T-cell (primary cell): ENCODE measurements around the gene NT5DC3. TPM values are rescaled to one million over a fixed set of nuclear protein-coding genes. Genes with fewer than 3 reads are reported as not detected.

Experiments
- ATAC-seq, 4 experiments: fragments of 200-7000 bp in 3 of 4; fragments of 150-1000 bp in 1 of 4; cut with Tn5 transposase; replicated peaks in 1 of 4; 1 replicate in 3 of 4; 2 replicates in 1 of 4; pipeline ENCODE4 v1.10.0; 2021; ENCODE audit warnings: moderate library complexity in 3 of 4, mild to moderate bottlenecking in 2 of 4, moderate number of reproducible peaks in 1 of 4
- CTCF ChIA-PET, 2 donors: fragments of 300-600 bp; sonication (Branson Sonifier 250); formaldehyde crosslinking; loops; one replicate each; lab custom pipeline; 2022; ENCODE audit warnings: antibody characterized with exemption in 2 of 2; lab: Charles Lee
- POLR2A ChIA-PET, 2 donors: fragments of 300-600 bp; sonication (Branson Sonifier 250); formaldehyde crosslinking; loops; one replicate each; lab custom pipeline; 2022; ENCODE audit warnings: antibody characterized with exemption in 2 of 2; lab: Charles Lee
- DNase-seq, 35 experiments: peaks; one replicate each; pipeline versions ENCODE4 v3.0.0 to v3.0.0-alpha.2; 2013 to 2023
- H3K27ac ChIP-seq: one replicate; pipeline ENCODE4 v1.5.1; 2013; ENCODE audit warnings: low read length
- H3K27me3 ChIP-seq, 2 experiments: replicated peaks in 1 of 2; 1 replicate in 1 of 2; 2 replicates in 1 of 2; pipeline versions ENCODE4 v1.6.1 to v1.7.0; 2013; ENCODE audit warnings: low read length in 1 of 2, mixed read lengths in 1 of 2; ENCODE audit not compliant: control insufficient read depth in 2 of 2, insufficient read depth in 2 of 2; ENCODE audit errors: extremely low read depth in 1 of 2
- H3K36me3 ChIP-seq, 2 donors: 1 replicate in 1 of 2; 2 replicates in 1 of 2; pipeline versions ENCODE4 v1.6.1 to v1.7.0; 2013; ENCODE audit warnings: low read length in 1 of 2; ENCODE audit not compliant: control insufficient read depth in 2 of 2, insufficient read depth in 1 of 2; ENCODE audit errors: extremely low read depth in 1 of 2
- H3K4me1 ChIP-seq, 2 experiments: 1 replicate in 1 of 2; 2 replicates in 1 of 2; pipeline versions ENCODE4 v1.6.1 to v1.7.0; 2013; ENCODE audit warnings: low read length in 2 of 2, mixed read lengths in 1 of 2; ENCODE audit not compliant: insufficient read depth in 2 of 2, control insufficient read depth in 1 of 2; ENCODE audit errors: extremely low read depth in 1 of 2
- H3K4me3 ChIP-seq, 2 donors: 1 replicate in 1 of 2; 2 replicates in 1 of 2; pipeline versions ENCODE4 v1.5.1 to v1.7.0; 2013; ENCODE audit warnings: mild to moderate bottlenecking in 2 of 2, low read length in 1 of 2, moderate library complexity in 1 of 2; ENCODE audit not compliant: control insufficient read depth in 1 of 2; ENCODE audit errors: extremely low read depth in 1 of 2
- H3K9me3 ChIP-seq: 2 replicates; pipeline ENCODE4 v1.7.0; 2013
- H3K27ac Mint-ChIP-seq, 2 donors: one replicate each; pipeline ENCODE4 v1.8.0; 2020 to 2021; ENCODE audit warnings: mild to moderate bottlenecking in 2 of 2, mixed read lengths in 2 of 2
- H3K27me3 Mint-ChIP-seq, 2 donors: one replicate each; pipeline ENCODE4 v1.8.0; 2021 to 2022; ENCODE audit warnings: mixed read lengths in 2 of 2
- H3K36me3 Mint-ChIP-seq: one replicate; pipeline ENCODE4 v1.8.0; 2021; ENCODE audit warnings: mixed read lengths
- H3K4me1 Mint-ChIP-seq, 3 donors: one replicate each; pipeline ENCODE4 v1.8.0; 2020 to 2022; ENCODE audit warnings: mixed read lengths in 3 of 3, mild to moderate bottlenecking in 1 of 3
- H3K4me3 Mint-ChIP-seq, 3 donors: one replicate each; pipeline ENCODE4 v1.8.0; 2020 to 2022; ENCODE audit warnings: mild to moderate bottlenecking in 3 of 3, mixed read lengths in 3 of 3, moderate library complexity in 3 of 3
- H3K9me3 Mint-ChIP-seq, 3 donors: one replicate each; pipeline ENCODE4 v1.8.0; 2020 to 2022; ENCODE audit warnings: mixed read lengths in 3 of 3
- WGBS: methylation state at CpG from one replicate; pipeline ENCODE4 v1.1.5; 2013; ENCODE audit warnings: missing lambda C conversion rate; ENCODE audit not compliant: insufficient coverage; 5-methylcytosine and 5-hydroxymethylcytosine counted together
- total RNA-seq, 35 experiments: library from RNA in 6 of 35; stranded (reverse) in 6 of 35; fragments of 120-200 nt in 1 of 35; gene quantifications; one replicate each; pipeline versions ENCODE4 v1.2.1 to v1.2.4 and lab custom pipeline; 2013 to 2026

NT5DC3 gene
- total RNA-seq, 5 donors from 2014 or later (not counting 1 experiment from before 2014, with no cell fraction given), result 4.2 to 7.4 (median 6.3) TPM

GRCh38 chr12:103731539-103731938, 109.5 kb downstream of the NT5DC3 start:
- ChIA-PET POLR2A (no interaction called here), CTCF (no interaction called here)
- Mint-ChIP-seq H3K27me3 (peaks cover 5 to 8% of the 10 kb centered on the region in 2 donors), H3K9me3 (peaks cover 0 to 8% (median 6%) of the 10 kb centered on the region in 3 donors), H3K27ac (no peak overlapping the region), H3K36me3 (no peaks in the 10 kb centered on the region), H3K4me3 (no peak overlapping the region), H3K4me1 (no peaks in the 10 kb centered on the region)
- H3K4me3 ChIP-seq, result no peak overlapping the region
- no peaks in the 10 kb centered on the region for H3K36me3 ChIP-seq
- DNase-seq (no peak), ATAC-seq (no peak)
- no CpG with 5 or more reads among the region's 1 CpG for WGBS
- no peaks in the 10 kb centered on the region for H3K4me1 ChIP-seq
- H3K9me3 ChIP-seq, result no peaks in the 10 kb centered on the region
- H3K27ac ChIP-seq, result no peak overlapping the region
- H3K27me3 ChIP-seq, result peaks cover 0 to 2% of the 10 kb centered on the region in 2 experiments

GRCh38 chr12:103729499-103729898, 111.5 kb downstream of the NT5DC3 start:
- Histone ChIP-seq H3K27ac (no peak overlapping the region), H3K9me3 (no peaks in the 10 kb centered on the region), H3K36me3 (no peaks in the 10 kb centered on the region), H3K27me3 (peaks cover 0 to 2% of the 10 kb centered on the region in 2 experiments), H3K4me1 (no peaks in the 10 kb centered on the region), H3K4me3 (no peak overlapping the region)
- no peaks in the 10 kb centered on the region for H3K4me1 Mint-ChIP-seq
- DNase-seq, result no peak
- CTCF ChIA-PET, result no interaction called here
- WGBS, result no CpG with 5 or more reads among the region's 1 CpG
- peaks cover 4 to 8% of the 10 kb centered on the region in 2 donors for H3K27me3 Mint-ChIP-seq
- no peak overlapping the region for H3K4me3 Mint-ChIP-seq
- POLR2A ChIA-PET, result no interaction called here
- H3K36me3 Mint-ChIP-seq, result no peaks in the 10 kb centered on the region
- no peak overlapping the region for H3K27ac Mint-ChIP-seq
- no peak for ATAC-seq
- peaks cover 0 to 8% (median 6%) of the 10 kb centered on the region in 3 donors for H3K9me3 Mint-ChIP-seq

- Histone ChIP-seq H3K27me3 (peaks cover 0 to 8% of the 10 kb centered on the region in 2 experiments), H3K4me1 (no peaks in the 10 kb centered on the region), H3K4me3 (no peak overlapping the region), H3K9me3 (no peaks in the 10 kb centered on the region), H3K27ac (no peak overlapping the region), H3K36me3 (no peaks in the 10 kb centered on the region)
- Mint-ChIP-seq H3K9me3 (peaks cover 0 to 8% (median 6%) of the 10 kb centered on the region in 3 donors), H3K36me3 (no peaks in the 10 kb centered on the region), H3K27ac (no peak overlapping the region), H3K4me1 (no peaks in the 10 kb centered on the region), H3K4me3 (no peak overlapping the region), H3K27me3 (peaks cover 4 to 8% of the 10 kb centered on the region in 2 donors)
- DNase-seq (no peak), ATAC-seq (no peak)
- ChIA-PET CTCF (no interaction called here), POLR2A (no interaction called here)
- 70% methylated on average over 4 of the region's 4 CpGs for WGBS
These were observed 112.7 kb downstream of the NT5DC3 start for GRCh38 chr12:103728323-103728722.

- Mint-ChIP-seq H3K27ac (no peak overlapping the region), H3K36me3 (no peaks in the 10 kb centered on the region), H3K27me3 (peaks cover 4 to 8% of the 10 kb centered on the region in 2 donors), H3K4me1 (no peaks in the 10 kb centered on the region), H3K4me3 (no peak overlapping the region), H3K9me3 (peaks cover 0 to 8% (median 6%) of the 10 kb centered on the region in 3 donors)
- Histone ChIP-seq H3K36me3 (no peaks in the 10 kb centered on the region), H3K4me3 (no peak overlapping the region), H3K4me1 (no peaks in the 10 kb centered on the region), H3K27ac (no peak overlapping the region), H3K9me3 (no peaks in the 10 kb centered on the region), H3K27me3 (peaks cover 0 to 8% of the 10 kb centered on the region in 2 experiments)
- DNase-seq (no peak), ATAC-seq (no peak)
- POLR2A ChIA-PET, result no interaction called here
- CTCF ChIA-PET, result no interaction called here
- 80% methylated on average over 1 of the region's 3 CpGs for WGBS
These were observed 113.4 kb downstream of the NT5DC3 start for GRCh38 chr12:103727638-103728037.

- H3K4me1 ChIP-seq, result no peaks in the 10 kb centered on the region
- POLR2A ChIA-PET, result no interaction called here
- DNase-seq (no peak), ATAC-seq (no peak)
- H3K27me3 Mint-ChIP-seq, result peaks cover 0 to 3% of the 10 kb centered on the region in 2 donors
- H3K27ac Mint-ChIP-seq, result no peak overlapping the region
- 92% methylated on average over 6 of the region's 8 CpGs for WGBS
- H3K9me3 Mint-ChIP-seq, result no peaks in the 10 kb centered on the region
- H3K27me3 ChIP-seq, result peaks cover 0 to 5% of the 10 kb centered on the region in 2 experiments
- no peaks in the 10 kb centered on the region for H3K4me1 Mint-ChIP-seq
- no peak overlapping the region for H3K4me3 ChIP-seq
- CTCF ChIA-PET, result no interaction called here
- H3K36me3 ChIP-seq, result no peaks in the 10 kb centered on the region
- H3K36me3 Mint-ChIP-seq, result no peaks in the 10 kb centered on the region
- no peak overlapping the region for H3K4me3 Mint-ChIP-seq
- no peaks in the 10 kb centered on the region for H3K9me3 ChIP-seq
- no peak overlapping the region for H3K27ac ChIP-seq
These were observed 115.6 kb downstream of the NT5DC3 start for GRCh38 chr12:103725398-103725797.

Other genes with a start within 250 kb of the NT5DC3 start
- 100 to 1,000 TPM; 240 to 310 (median 290) TPM for gene HSP90B1, start 89.2 kb upstream of the NT5DC3 start, total RNA-seq
- 10 to 100 TPM; 25.0 to 32.4 (median 30.0) TPM for gene TDG, start 124.6 kb upstream of the NT5DC3 start, total RNA-seq
- under 1 TPM in 1 of 5 donors, not detected in 4; 0.29 TPM for gene GLT8D2, start 209.0 kb upstream of the NT5DC3 start, total RNA-seq
- 10 to 100 TPM; 13.9 to 16.9 (median 14.9) TPM for gene HCFC2, start 223.3 kb upstream of the NT5DC3 start, total RNA-seq